ENCODE measurements around the gene DNAAF8. TPM values are rescaled to one million over a fixed set of nuclear protein-coding genes. Genes with fewer than 3 reads are reported as not detected.

Gene DNAAF8
- total and polyA plus RNA-seq, 7 donors: 0.42 to 2.1 (median 1.2) TPM; not detected in 1

DNA sequence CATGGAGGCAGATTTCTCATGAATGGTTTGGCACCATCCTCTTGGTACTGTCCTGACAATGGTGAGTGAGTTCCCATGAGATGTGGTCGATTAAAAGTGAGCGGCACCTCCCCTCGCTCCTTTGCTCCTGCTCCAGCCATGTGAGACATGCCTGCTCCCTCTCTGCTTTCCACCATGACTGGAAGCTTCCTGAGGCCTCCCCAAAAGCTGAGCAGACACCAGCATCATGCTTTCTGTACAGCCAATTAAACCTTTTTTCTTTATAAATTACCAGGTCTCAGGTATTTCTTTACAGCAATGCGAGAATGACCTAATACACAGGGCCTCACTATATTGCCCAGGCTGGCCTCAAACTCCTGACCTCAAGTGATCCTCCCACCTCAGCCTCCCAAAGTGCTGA is 20.5 kb downstream of the DNAAF8 start:
- no peak overlapping the region for H3K4me3 ChIP-seq
- no peak for TF ChIP-seq CTCF (IDR thresholded peaks at IDR 0.05)
- peaks cover 6 to 97% of the 10 kb centered on the region in 2 donors for H3K36me3 ChIP-seq (ENCODE audit: insufficient read depth in 1 of 2, low read depth in 1 of 2)
- H3K27me3 ChIP-seq (ENCODE audit: insufficient read depth in 3 of 3, low read length in 2 of 3): no peaks in the 10 kb centered on the region
- H3K27ac ChIP-seq: no peak overlapping the region
- no peaks in the 10 kb centered on the region for H3K4me1 ChIP-seq
- DNase-seq (no peak), ATAC-seq (no peak)
- WGBS, 3 donors: 97 to 99% (median 98%) methylated on average over 4 of the region's 4 CpGs
- intact Hi-C loops (cut with DNase I): no loop called here
- no peaks in the 10 kb centered on the region for H3K9me3 ChIP-seq

DNA sequence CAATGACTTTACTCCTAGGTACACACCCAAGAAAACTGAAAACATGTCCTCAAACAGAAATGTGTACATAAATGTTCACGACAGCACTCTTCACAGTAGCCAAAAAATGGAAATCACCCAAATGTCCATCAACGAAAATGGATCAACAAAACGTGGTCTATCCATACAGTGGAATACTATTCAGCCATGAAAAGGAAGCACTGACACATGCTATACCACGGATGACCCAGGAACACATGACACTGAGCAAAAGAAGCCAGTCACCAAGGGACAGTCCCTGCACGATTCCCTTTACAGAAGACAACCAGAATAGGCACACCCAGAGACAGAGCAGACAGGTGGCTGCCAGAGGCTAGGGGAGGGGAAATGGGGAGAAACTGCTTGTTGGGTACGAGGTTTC is 21.4 kb downstream of the DNAAF8 start:
- no peaks in the 10 kb centered on the region for H3K9me3 ChIP-seq
- intact Hi-C loops (cut with DNase I): no loop called here
- no peak for TF ChIP-seq CTCF (IDR thresholded peaks at IDR 0.05)
- H3K27me3 ChIP-seq (ENCODE audit: insufficient read depth in 3 of 3, low read length in 2 of 3): no peaks in the 10 kb centered on the region
- DNase-seq: no peak
- H3K4me1 ChIP-seq: no peaks in the 10 kb centered on the region
- no peak for ATAC-seq
- H3K27ac ChIP-seq: no peak overlapping the region
- H3K36me3 ChIP-seq (ENCODE audit: insufficient read depth in 1 of 2, low read depth in 1 of 2): peaks cover 6 to 97% of the 10 kb centered on the region in 2 donors
- WGBS, 3 donors: 95 to 98% (median 97%) methylated on average over 6 of the region's 6 CpGs
- no peak overlapping the region for H3K4me3 ChIP-seq

DNA sequence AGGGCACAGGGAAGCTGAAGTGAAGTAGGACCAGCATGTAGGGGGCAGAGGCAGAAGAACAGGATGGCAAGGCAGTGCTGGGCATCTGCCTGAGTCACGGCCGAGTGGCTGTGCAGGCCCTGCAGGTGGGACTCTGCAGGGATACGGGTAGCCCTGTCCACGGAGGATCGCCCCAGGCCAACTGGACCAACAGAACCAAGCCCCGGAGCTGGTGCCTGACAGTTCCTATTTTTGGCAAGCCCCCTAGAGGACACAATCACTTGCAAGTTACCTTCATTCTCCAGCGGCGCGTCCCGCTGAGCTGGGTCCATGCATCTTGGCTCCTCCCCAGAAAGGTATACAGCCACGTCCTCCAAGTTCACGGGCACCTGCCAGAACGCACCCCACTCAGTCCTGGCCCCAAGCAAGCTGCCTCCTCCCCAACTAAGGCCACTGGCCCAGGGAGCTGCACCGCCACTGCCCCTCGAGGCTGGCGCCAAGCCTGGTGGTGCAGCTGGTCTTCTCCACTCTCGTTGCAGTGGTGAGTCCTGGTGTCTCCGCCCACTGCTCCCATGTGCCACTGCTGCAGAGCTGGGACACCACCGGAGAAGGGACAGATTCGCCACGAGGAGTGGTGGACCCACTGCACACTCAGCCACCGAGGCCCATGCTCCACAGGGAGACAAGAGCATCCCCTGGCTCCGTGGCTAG is 26.0 kb downstream of the DNAAF8 start:
- 82 to 91% (median 82%) methylated on average over 20 to 23 of the region's 23 CpGs for WGBS, 3 donors

DNA sequence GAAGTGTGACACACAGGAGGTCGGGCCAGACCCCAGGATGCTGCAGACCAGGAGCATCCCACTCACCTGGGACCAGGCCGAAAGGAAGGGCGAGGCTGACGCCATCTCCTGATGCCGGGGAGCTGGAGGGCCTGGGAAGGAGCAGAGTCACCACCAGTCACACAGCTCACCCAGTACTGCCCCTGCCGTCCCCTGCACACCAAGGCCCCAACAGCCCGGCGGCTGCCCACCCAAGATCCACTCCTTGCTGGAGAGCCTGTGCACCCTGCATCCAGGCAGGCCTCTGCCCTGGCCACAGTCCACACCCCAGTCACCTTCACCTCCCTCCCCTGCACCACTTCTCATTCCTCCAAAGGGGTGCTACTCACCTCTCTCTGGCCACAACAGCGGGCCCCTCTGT is 27.9 kb downstream of the DNAAF8 start:
- Histone ChIP-seq H3K4me1 (peaks cover 13% of the 10 kb centered on the region), H3K36me3 (ENCODE audit: insufficient read depth in 1 of 2, low read depth in 1 of 2) (peaks cover 0 to 81% of the 10 kb centered on the region in 2 donors), H3K9me3 (no peaks in the 10 kb centered on the region), H3K27me3 (ENCODE audit: insufficient read depth in 3 of 3, low read length in 2 of 3) (no peaks in the 10 kb centered on the region), H3K4me3 (no peak overlapping the region), H3K27ac (no peak overlapping the region)
- intact Hi-C loops (cut with DNase I): loop anchor here (10.0 kb wide), 3 partner anchors 83 to 263 kb away; partner anchors contain the start of genes GLYR1 (in 1 of the 2), SEC14L5 (in 1 of the 2) and UBN1 (in 1 of the 2)
- no peak for DNase-seq
- 88 to 96% (median 93%) methylated on average over 7 to 9 of the region's 9 CpGs for WGBS, 3 donors
- TF ChIP-seq CTCF (IDR thresholded peaks at IDR 0.05): no peak
- no peak for ATAC-seq

More for the DNA sequence above, 26.0 kb downstream of the DNAAF8 start:
- TF ChIP-seq CTCF (IDR thresholded peaks at IDR 0.05): no peak
- H3K4me1 ChIP-seq: peaks cover 3% of the 10 kb centered on the region
- H3K9me3 ChIP-seq: no peaks in the 10 kb centered on the region
- DNase-seq (no peak), ATAC-seq (no peak)
- H3K27me3 ChIP-seq (ENCODE audit: insufficient read depth in 3 of 3, low read length in 2 of 3): no peaks in the 10 kb centered on the region
- no peak overlapping the region for H3K27ac ChIP-seq
- no peak overlapping the region for H3K4me3 ChIP-seq
- intact Hi-C loops (cut with DNase I): loop anchor here (10.0 kb wide), 3 partner anchors 84 to 264 kb away; partner anchors contain the start of genes GLYR1 (in 1 of the 2), SEC14L5 (in 1 of the 2) and UBN1 (in 1 of the 2)
- peaks cover 0 to 94% of the 10 kb centered on the region in 2 donors for H3K36me3 ChIP-seq (ENCODE audit: insufficient read depth in 1 of 2, low read depth in 1 of 2)

Data from psoas muscle (tissue), 8 donors.